ENCODE results near the gene ANXA1. TPM values are rescaled to one million over a fixed set of nuclear protein-coding genes. Genes with fewer than 3 reads are reported as not detected.
"Not testable (repeated sequence)": the region's sequence is repeated elsewhere in the genome, so short reads cannot be mapped to it uniquely, and the experiment has no call there.

The ANXA1 gene
- total RNA-seq, 2 experiments from 2014 or later = 204 TPM

DNA sequence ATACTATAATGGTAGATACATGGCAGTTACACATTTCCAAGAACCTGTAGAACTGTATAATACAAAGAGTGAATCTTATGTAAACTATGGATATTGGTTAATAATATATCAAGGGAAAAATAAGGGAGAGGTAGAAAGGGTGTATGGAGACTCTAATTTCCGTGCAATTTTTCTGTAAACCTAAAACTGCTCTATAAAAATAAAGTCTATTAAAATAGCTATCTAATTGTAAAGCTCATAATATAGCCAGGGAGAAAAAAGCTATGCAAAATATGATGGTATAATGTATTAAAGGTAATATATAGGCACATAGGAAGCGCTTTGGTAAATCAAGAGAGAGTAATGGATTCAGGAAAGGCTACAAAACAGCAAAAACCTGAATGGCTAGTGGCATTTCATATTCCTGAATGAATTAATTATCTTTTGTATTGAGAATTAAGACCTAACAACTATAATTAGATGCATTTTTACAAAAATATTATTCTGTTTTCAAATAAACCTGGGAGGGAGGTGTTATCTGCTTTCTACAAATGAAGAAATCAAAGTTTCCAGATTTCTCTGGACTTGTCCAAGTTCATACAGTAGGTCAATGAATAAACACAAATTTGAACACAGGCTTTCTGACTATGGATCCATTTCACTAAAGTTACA is 22.8 kb downstream of the ANXA1 start:
- Mint-ChIP-seq H3K4me3 (no peak overlapping the region), H3K9me3 (no peaks in the 10 kb centered on the region), H3K27me3 (no peaks in the 10 kb centered on the region), H3K27ac (no peak overlapping the region), H3K36me3 (ENCODE audit: low read depth) (peaks cover 5% of the 10 kb centered on the region), H3K4me1 (peaks cover 2% of the 10 kb centered on the region)
- ChIA-PET CTCF (interaction anchor here (4.6 kb wide), 1 partner anchor 66 kb away, joined by 22 read pairs; no protein-coding TSS in a partner anchor), POLR2A (no interaction called here)
- DNase-seq = no peak

DNA sequence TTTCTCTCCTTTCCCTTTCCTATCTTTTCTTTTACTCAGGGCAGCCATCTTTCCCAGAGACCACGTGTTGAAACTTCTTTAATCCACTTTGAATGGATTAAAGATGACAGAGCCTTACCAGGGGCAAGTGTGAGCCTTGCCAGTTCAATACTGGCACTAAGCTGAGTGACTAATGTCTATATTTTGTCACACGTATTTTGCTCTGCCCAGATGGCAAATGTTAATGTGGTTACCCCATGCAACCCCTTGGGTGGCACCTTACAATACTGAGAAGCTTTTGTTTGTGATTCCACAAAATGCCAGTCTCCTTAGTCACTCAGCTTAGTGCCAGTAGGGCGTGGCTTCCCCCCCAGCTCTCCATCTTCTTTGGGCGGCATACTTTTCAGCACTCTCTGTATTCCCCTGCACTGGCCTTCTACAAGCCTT is 24.8 kb downstream of the ANXA1 start:
- no peak overlapping the region for H3K27ac Mint-ChIP-seq

GRCh38 chr9:73178044-73178443 is 26.4 kb downstream of the ANXA1 start:
- Mint-ChIP-seq H3K4me1 (peaks cover 2% of the 10 kb centered on the region), H3K9me3 (no peaks in the 10 kb centered on the region), H3K36me3 (ENCODE audit: low read depth) (no peaks in the 10 kb centered on the region), H3K27me3 (no peaks in the 10 kb centered on the region), H3K4me3 (no peak overlapping the region), H3K27ac (no peak overlapping the region)
- no peak for DNase-seq
- ChIA-PET CTCF (interaction anchor here (0.6 to 2.2 kb wide), 6 partner anchors 12 to 70 kb away, joined by 3 to 6 read pairs (median 4); no protein-coding TSS in a partner anchor), POLR2A (no interaction called here)

More for the DNA sequence above, 24.8 kb downstream of the ANXA1 start:
- POLR2A ChIA-PET = interaction anchor here (1.5 kb wide), 1 partner anchor 21 kb away, joined by 4 read pairs; no protein-coding TSS in a partner anchor
- no peak for DNase-seq
- no peaks in the 10 kb centered on the region for H3K27me3 Mint-ChIP-seq
- peaks cover under 1% of the 10 kb centered on the region for H3K36me3 Mint-ChIP-seq (ENCODE audit: low read depth)
- H3K9me3 Mint-ChIP-seq = no peaks in the 10 kb centered on the region
- peaks cover 2% of the 10 kb centered on the region for H3K4me1 Mint-ChIP-seq
- H3K4me3 Mint-ChIP-seq = no peak overlapping the region
- CTCF ChIA-PET = interaction anchor here (0.6 to 2.2 kb wide), 5 partner anchors 10 to 96 kb away, joined by 3 to 14 read pairs (median 5); no protein-coding TSS in a partner anchor

DNA sequence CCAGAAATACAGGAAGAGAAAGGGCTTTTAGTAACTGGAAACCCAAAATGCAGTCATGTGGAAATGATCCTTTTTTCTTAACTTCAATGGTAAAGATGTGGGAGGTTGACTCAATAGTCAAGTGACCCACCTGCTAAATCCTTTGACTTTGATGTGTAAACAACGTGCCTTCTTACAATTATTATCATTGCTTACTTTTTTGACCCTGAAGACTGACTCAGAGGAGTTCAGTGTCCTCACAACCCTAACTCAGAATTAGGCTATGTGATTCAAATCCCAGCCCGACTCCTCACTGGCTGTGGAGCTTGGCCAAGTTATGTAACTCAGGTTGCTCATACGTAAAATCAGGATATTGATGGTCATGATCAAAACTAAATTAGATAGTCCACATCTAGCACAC is 27.9 kb downstream of the ANXA1 start:
- H3K4me1 Mint-ChIP-seq = peaks cover 2% of the 10 kb centered on the region
- H3K27ac Mint-ChIP-seq = no peak overlapping the region
- no peaks in the 10 kb centered on the region for H3K27me3 Mint-ChIP-seq
- DNase-seq = no peak
- no peaks in the 10 kb centered on the region for H3K9me3 Mint-ChIP-seq
- POLR2A ChIA-PET = no interaction called here
- CTCF ChIA-PET = interaction anchor here (2.0 to 5.4 kb wide), 2 partner anchors 70 to 73 kb away, joined by 5 to 78 read pairs; no protein-coding TSS in a partner anchor
- no peak overlapping the region for H3K4me3 Mint-ChIP-seq
- H3K36me3 Mint-ChIP-seq (ENCODE audit: low read depth) = no peaks in the 10 kb centered on the region

DNA sequence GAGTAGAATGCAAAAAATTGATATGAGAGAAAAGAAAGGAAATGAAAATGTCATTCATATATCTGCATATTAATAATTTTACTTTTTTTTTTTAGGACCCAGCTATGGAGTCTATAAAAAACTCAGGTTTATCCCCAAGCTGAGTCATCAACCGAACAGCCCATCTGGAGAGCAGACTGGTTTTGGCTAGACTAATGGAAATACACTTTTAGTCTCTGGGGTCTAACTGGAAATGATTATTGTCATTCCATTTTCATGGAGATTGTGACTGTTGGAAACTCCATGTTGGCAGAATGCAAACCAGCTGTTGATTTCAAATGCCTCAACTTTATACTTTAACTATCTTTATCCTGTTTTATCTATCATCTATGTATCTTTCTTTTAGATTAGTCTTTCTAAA is 28.7 kb downstream of the ANXA1 start:
- POLR2A ChIA-PET = no interaction called here
- Mint-ChIP-seq H3K4me1 (peaks cover 2% of the 10 kb centered on the region), H3K27me3 (no peaks in the 10 kb centered on the region), H3K4me3 (no peak overlapping the region), H3K27ac (no peak overlapping the region), H3K9me3 (no peaks in the 10 kb centered on the region), H3K36me3 (ENCODE audit: low read depth) (no peaks in the 10 kb centered on the region)
- CTCF ChIA-PET = interaction anchor here (1.3 to 5.4 kb wide), 3 partner anchors 23 to 74 kb away, joined by 3 to 78 read pairs (median 5); no protein-coding TSS in a partner anchor
- DNase-seq = no peak

GRCh38 chr9:73182928-73183327 is 31.3 kb downstream of the ANXA1 start:
- no peak for DNase-seq
- ChIA-PET CTCF (interaction anchor here (0.8 to 5.4 kb wide), 8 partner anchors 21 to 104 kb away, joined by 3 to 78 read pairs (median 4); no protein-coding TSS in a partner anchor), POLR2A (interaction anchor here (1.6 kb wide), 1 partner anchor 75 kb away, joined by 5 read pairs; no protein-coding TSS in a partner anchor)
- peaks cover 7% of the 10 kb centered on the region for H3K27me3 Mint-ChIP-seq
- no peak overlapping the region for H3K27ac Mint-ChIP-seq
- H3K36me3 Mint-ChIP-seq (ENCODE audit: low read depth) = no peaks in the 10 kb centered on the region
- no peak overlapping the region for H3K4me3 Mint-ChIP-seq
- H3K4me1 Mint-ChIP-seq = peaks cover 2% of the 10 kb centered on the region
- H3K9me3 Mint-ChIP-seq = no peaks in the 10 kb centered on the region

DNA sequence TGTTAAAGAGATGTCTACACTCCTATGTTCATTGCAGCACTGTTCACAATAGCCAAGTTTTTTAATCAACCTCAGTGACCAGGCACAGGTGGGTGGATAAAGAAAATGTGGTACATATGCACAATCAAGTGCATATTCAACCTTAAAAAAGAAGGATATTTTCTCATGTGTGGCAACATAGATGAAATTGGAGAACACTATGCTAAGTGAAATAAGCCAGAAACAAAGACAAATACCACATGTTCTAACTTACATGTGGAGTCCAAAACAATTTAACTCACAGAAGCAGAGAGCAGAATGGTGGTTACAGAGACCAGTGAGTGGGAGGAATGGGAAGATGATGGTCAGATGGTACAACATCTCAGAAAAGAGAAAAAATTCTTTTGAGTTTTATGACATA is 31.8 kb downstream of the ANXA1 start:
- POLR2A ChIA-PET = interaction anchor here (1.6 kb wide), 1 partner anchor 76 kb away, joined by 5 read pairs; no protein-coding TSS in a partner anchor
- no peaks in the 10 kb centered on the region for H3K4me1 Mint-ChIP-seq

DNA sequence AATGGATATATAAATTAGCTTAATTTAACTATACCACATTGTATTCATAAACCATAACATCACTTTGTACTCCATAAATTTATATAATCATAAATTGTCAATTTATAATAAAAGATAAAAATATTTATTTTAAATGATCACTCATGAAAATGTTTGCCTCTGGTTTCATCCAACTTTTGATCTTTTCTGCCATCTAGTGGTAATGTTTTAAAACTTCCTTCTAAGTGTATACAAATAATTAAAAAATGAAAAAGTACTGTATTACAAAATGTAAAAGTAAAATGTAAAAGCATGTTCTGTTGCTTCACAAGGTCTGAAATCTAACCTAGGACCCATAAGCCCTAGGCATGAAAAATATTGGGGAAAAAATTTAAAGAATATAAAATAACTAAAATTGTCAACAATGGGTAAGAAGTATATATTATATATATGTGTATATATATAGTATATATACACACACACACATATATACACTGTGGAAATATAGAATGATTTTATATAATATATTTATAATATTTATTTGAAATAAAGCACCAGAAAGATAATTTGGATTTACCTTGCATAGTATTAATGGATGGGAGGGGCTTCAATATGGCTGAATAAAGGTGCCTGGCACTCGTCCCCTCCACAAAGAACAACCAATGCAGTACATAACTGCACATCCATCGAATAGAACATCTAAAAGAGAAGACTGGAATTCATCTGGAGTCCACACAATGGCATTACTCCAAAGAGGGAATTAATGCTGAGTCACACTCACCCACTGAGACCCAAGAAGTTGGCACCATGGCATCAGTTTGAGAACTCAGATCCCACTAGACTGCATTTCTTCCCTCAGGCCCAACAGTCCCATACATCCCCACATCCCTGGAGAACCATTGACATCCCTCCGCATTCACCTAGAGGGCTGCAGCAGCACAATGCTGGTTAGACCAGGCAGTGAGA is 32.5 kb downstream of the ANXA1 start:
- H3K4me3 Mint-ChIP-seq = no peak overlapping the region
- H3K27me3 Mint-ChIP-seq = peaks cover 11% of the 10 kb centered on the region
- no peaks in the 10 kb centered on the region for H3K4me1 Mint-ChIP-seq
- no peaks in the 10 kb centered on the region for H3K9me3 Mint-ChIP-seq
- CTCF ChIA-PET = interaction anchor here (0.9 to 5.4 kb wide), 9 partner anchors 13 to 105 kb away, joined by 3 to 78 read pairs (median 4); no protein-coding TSS in a partner anchor
- POLR2A ChIA-PET = no interaction called here
- no peak overlapping the region for H3K27ac Mint-ChIP-seq
- no peaks in the 10 kb centered on the region for H3K36me3 Mint-ChIP-seq (ENCODE audit: low read depth)
- no peak for DNase-seq

More for the DNA sequence above, 31.8 kb downstream of the ANXA1 start:
- Mint-ChIP-seq H3K27ac (no peak overlapping the region), H3K36me3 (ENCODE audit: low read depth) (no peaks in the 10 kb centered on the region), H3K4me3 (no peak overlapping the region), H3K9me3 (no peaks in the 10 kb centered on the region), H3K27me3 (peaks cover 11% of the 10 kb centered on the region)
- CTCF ChIA-PET = interaction anchor here (0.9 to 5.4 kb wide), 10 partner anchors 12 to 104 kb away, joined by 3 to 78 read pairs (median 4); no protein-coding TSS in a partner anchor
- no peak for DNase-seq

- H3K36me3 Mint-ChIP-seq (ENCODE audit: low read depth); H3K9me3 Mint-ChIP-seq; CTCF ChIA-PET; H3K4me3 Mint-ChIP-seq; POLR2A ChIA-PET; H3K27ac Mint-ChIP-seq; H3K4me1 Mint-ChIP-seq; DNase-seq: not testable (repeated sequence)
- peaks cover 18% of the 10 kb centered on the region for H3K27me3 Mint-ChIP-seq
Measured at GRCh38 chr9:73191109-73191508, 39.4 kb downstream of the ANXA1 start.

GRCh38 chr9:73194284-73194683 is 42.6 kb downstream of the ANXA1 start:
- Mint-ChIP-seq H3K4me3 (no peak overlapping the region), H3K27me3 (peaks cover 7% of the 10 kb centered on the region), H3K27ac (no peak overlapping the region), H3K9me3 (no peaks in the 10 kb centered on the region), H3K36me3 (ENCODE audit: low read depth) (no peaks in the 10 kb centered on the region), H3K4me1 (no peaks in the 10 kb centered on the region)
- ChIA-PET CTCF (interaction anchor here (1.0 kb wide), 1 partner anchor 87 kb away, joined by 3 read pairs; no protein-coding TSS in a partner anchor), POLR2A (no interaction called here)
- DNase-seq = no peak

DNA sequence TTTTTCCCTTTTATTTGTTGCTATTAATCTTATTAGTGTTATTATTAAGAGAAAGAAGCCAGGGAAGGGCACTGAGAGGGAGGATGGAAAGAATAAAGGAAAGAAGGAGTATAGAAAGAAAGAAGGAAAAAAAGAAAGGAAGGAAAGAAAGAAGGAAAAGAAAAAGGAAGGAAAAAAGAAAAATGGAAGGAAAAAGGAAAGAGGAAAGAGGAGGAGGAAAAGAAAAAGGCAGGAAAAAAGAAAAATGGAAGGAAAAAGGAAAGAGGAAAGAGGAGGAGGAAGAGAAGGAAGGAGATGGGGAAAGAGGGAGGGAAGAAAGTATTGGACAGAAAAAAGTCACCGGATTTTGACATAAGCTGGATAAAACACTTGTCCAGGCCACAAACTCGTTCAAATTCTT is 47.8 kb downstream of the ANXA1 start:
- Mint-ChIP-seq H3K36me3 (ENCODE audit: low read depth) (no peaks in the 10 kb centered on the region), H3K4me1 (peaks cover 1% of the 10 kb centered on the region), H3K9me3 (no peaks in the 10 kb centered on the region), H3K4me3 (no peak overlapping the region), H3K27me3 (peaks cover 7% of the 10 kb centered on the region), H3K27ac (no peak overlapping the region)
- no peak for DNase-seq
- ChIA-PET CTCF (interaction anchor here (0.6 to 2.2 kb wide), 4 partner anchors 41 to 159 kb away, joined by 3 to 8 read pairs (median 4); no protein-coding TSS in a partner anchor), POLR2A (no interaction called here)

DNA sequence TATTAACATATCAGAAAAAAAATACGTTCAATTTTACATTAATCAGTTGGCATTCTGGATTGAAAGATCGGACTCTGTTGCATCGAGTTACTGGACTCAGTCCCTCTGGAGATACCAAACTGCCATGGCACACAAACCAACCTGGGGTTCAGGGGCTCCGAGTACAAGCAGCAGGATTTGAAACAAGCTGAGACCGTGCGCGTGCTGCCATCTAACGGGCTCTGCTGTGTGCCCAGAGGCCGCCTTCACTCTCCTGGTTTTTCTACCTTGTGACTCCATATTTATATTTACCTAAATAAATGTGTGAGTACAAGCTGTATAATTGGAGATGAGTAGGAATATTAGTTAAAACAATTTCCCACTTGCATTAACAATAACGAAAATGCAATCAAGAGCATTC is 48.2 kb downstream of the ANXA1 start:
- ChIA-PET POLR2A (no interaction called here), CTCF (interaction anchor here (0.6 to 2.2 kb wide), 4 partner anchors 40 to 160 kb away, joined by 3 to 8 read pairs (median 4); no protein-coding TSS in a partner anchor)
- DNase-seq = no peak
- peaks cover 7% of the 10 kb centered on the region for H3K27me3 Mint-ChIP-seq
- H3K4me1 Mint-ChIP-seq = peaks cover 1% of the 10 kb centered on the region
- H3K9me3 Mint-ChIP-seq = no peaks in the 10 kb centered on the region
- H3K36me3 Mint-ChIP-seq (ENCODE audit: low read depth) = no peaks in the 10 kb centered on the region
- H3K27ac Mint-ChIP-seq = no peak overlapping the region
- no peak overlapping the region for H3K4me3 Mint-ChIP-seq

Measured in activated CD4-positive, alpha-beta memory T cell treated with anti-CD3 and anti-CD28 coated beads, Interleukin-2, amount 10 ng/mL, durations not matched to agents 7 days and 5 days (primary cell).